ENCODE data around the gene RAB5IF. TPM values are rescaled to one million over a fixed set of nuclear protein-coding genes. Genes with fewer than 3 reads are reported as not detected.

Gene RAB5IF
- total and polyA plus RNA-seq, 2 of the 13 experiments (the other 11 are each of a cell fraction or from before 2014, with no cell fraction given): 261 to 305 TPM

DNA sequence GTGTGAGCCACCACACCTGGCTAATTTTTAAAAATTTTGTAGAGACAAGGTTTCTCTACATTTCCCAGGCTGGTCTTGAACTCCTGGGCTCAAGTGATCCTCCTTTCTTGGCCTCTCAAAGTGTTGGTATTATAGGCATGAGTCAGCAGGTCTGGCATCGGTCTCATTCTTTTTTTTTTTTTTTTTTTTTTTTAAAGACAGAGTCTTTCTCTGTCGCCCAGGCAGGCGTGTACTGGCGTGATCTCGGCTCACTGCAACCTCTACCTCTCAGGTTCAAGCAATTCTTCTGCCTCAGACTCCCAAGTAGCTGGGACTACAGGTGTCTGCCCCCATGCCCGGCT, 2.8 kb downstream of the RAB5IF start (continued):
- peak; percentile 49 to 74 for TF ChIP-seq MAFK (conservative IDR thresholded peaks at IDR 0.05 in 1 of 2, IDR thresholded peaks at IDR 0.05 in 1 of 2; ENCODE audit: low read length in 2 of 2)
- peak; percentile 13 for TF ChIP-seq ASH2L (IDR thresholded peaks at IDR 0.05; ENCODE audit: insufficient read length, low read depth, low read length)
- peak; percentile 15 for TF ChIP-seq RBM22 (optimal IDR thresholded peaks at IDR 0.05; ENCODE audit: low read length)
- TF ChIP-seq ZSCAN31 (CRISPR knock-in tag; IDR thresholded peaks at IDR 0.05; ENCODE audit: low read depth): 0 out of 2 replicates have a peak, but pooled peaks have one; percentile 6
- TF ChIP-seq, protein P1, sequence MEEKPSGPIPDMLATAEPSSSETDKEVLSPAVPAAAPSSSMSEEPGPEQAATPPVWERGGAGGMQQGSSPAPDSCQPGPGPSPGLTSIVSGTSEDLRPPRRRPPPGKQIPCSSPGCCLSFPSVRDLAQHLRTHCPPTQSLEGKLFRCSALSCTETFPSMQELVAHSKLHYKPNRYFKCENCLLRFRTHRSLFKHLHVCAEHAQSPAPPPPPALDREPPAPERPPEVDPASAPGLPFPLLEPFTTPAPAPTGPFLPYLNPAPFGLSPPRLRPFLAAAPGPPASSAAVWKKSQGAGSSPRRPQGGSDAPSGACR (CRISPR knock-in tag; IDR thresholded peaks at IDR 0.05): peak; percentile 2; the same call in 1 of the 2 replicates

DNA sequence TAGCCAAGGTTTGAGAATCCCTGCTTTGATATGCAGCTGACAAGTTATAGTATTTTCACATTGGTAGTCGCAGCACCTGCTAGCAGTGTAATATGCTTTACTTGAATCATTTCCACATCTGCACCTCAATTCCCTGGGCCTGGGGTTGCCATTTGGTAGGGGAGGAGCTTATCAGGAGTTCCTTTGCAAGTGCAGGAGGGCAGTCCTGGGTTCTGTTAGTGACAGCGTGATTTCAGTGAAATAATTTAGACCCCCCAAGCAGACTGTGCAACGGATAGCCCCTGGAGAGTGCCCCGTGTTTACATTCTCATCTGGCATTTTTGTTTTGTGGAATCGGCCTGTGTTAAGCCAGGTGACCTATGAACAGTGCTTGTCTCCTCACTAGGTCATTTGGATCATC, 6.0 kb downstream of the RAB5IF start:
- no peak for DNase-seq (ENCODE audit: low spot score)
- ChIA-PET POLR2A (interaction anchor here (0.7 to 2.5 kb wide), 5 partner anchors 13 to 87 kb away, joined by 3 to 13 read pairs (median 6); no protein-coding TSS in a partner anchor), CTCF (ENCODE audit: low intra/inter-chr PET ratio, low total read pairs) (interaction anchor here (1.6 to 2.6 kb wide), 3 partner anchors 21 to 162 kb away, joined by 3 to 20 read pairs (median 20); partner anchors contain the start of gene DSN1)
- Histone ChIP-seq H3K9me3 (ENCODE audit: low read length) (no peaks in the 10 kb centered on the region), H3K79me2 (ENCODE audit: insufficient read depth, low read length) (peaks cover 19% of the 10 kb centered on the region), H3K4me3 (replicated peaks in 1 of 3; ENCODE audit: insufficient read depth in 1 of 3, low read depth in 2 of 3, low read length in 3 of 3) (no peak overlapping the region), H3K9ac (ENCODE audit: insufficient read depth, low read depth, low read length) (no peak overlapping the region), H3K4me1 (ENCODE audit: insufficient read depth, low read length) (peaks cover 18% of the 10 kb centered on the region), H3K4me2 (ENCODE audit: low read depth, low read length) (no peak overlapping the region), H3K27ac (ENCODE audit: extremely low read length, insufficient read depth, low read length) (no peak overlapping the region), H3K36me3 (replicated peaks in 1 of 2; ENCODE audit: control insufficient read depth in 1 of 2, insufficient read depth in 2 of 2, low read length in 2 of 2) (peaks cover 23 to 63% of the 10 kb centered on the region in 2 experiments), H3K27me3 (ENCODE audit: control insufficient read depth in 1 of 2, insufficient read depth in 2 of 2, low read length in 2 of 2) (no peaks in the 10 kb centered on the region; a peak in 1 of 5 replicates), H2AFZ (ENCODE audit: low read length) (no peak overlapping the region), H4K20me1 (ENCODE audit: insufficient read depth, low read length) (0 out of 2 replicates have a peak, but pooled peaks cover 2% of the 10 kb centered on the region)
- intact Hi-C loops (cut with micrococcal nuclease; ENCODE audit: unreplicated experiment) (loop anchor here (1.0 kb wide), 2 partner anchors 21 to 143 kb away; no protein-coding TSS in a partner anchor), in situ Hi-C loops (cut with HindIII; ENCODE audit: extremely low pct_ligation_motif_present, low pct_unique_long_range_greater_than_20kb) (loop anchor here (5.0 kb wide), 1 partner anchor 141 kb away; no protein-coding TSS in a partner anchor)
- WGBS (ENCODE audit: low lambda C conversion rate): 88% methylated on average over 5 of the region's 5 CpGs
- ATAC-seq: no peak
- no TSS peak for BruUV-seq (replicated peaks)
- no peak for FAIRE-seq
- TF ChIP-seq NFE2L1 (CRISPR knock-in tag; IDR thresholded peaks at IDR 0.05; ENCODE audit: borderline replicate concordance) (no peak), SOX13 (IDR thresholded peaks at IDR 0.05) (no peak), SOX13 (CRISPR knock-in tag; conservative IDR thresholded peaks at IDR 0.05 in 1 of 2, IDR thresholded peaks at IDR 0.05 in 1 of 2) (0 out of 4 replicates have a peak, but pooled peaks of 1 of the 2 experiments have one; percentile 56), HNRNPLL (IDR thresholded peaks at IDR 0.05; ENCODE audit: low read depth, low read length, poor library complexity, severe bottlenecking) (no peak), POLR2A (IDR thresholded peaks at IDR 0.05; ENCODE audit: insufficient read depth in 1 of 2, low read depth in 2 of 2, low read length in 2 of 2) (peak; percentile 33 to 66; a peak in 3 of 4 replicates), ZNF776 (CRISPR knock-in tag; IDR thresholded peaks at IDR 0.05) (no peak), ZNF878 (CRISPR knock-in tag; IDR thresholded peaks at IDR 0.05) (no peak), ZFP90 (CRISPR knock-in tag; IDR thresholded peaks at IDR 0.05; ENCODE audit: borderline replicate concordance) (no peak), RBM22 (optimal IDR thresholded peaks at IDR 0.05; ENCODE audit: low read length) (peak; percentile 83), NCOA5 (CRISPR knock-in tag; IDR thresholded peaks at IDR 0.05) (0 out of 2 replicates have a peak, but pooled peaks have one; percentile 7)
- TF ChIP-seq, protein P2, sequence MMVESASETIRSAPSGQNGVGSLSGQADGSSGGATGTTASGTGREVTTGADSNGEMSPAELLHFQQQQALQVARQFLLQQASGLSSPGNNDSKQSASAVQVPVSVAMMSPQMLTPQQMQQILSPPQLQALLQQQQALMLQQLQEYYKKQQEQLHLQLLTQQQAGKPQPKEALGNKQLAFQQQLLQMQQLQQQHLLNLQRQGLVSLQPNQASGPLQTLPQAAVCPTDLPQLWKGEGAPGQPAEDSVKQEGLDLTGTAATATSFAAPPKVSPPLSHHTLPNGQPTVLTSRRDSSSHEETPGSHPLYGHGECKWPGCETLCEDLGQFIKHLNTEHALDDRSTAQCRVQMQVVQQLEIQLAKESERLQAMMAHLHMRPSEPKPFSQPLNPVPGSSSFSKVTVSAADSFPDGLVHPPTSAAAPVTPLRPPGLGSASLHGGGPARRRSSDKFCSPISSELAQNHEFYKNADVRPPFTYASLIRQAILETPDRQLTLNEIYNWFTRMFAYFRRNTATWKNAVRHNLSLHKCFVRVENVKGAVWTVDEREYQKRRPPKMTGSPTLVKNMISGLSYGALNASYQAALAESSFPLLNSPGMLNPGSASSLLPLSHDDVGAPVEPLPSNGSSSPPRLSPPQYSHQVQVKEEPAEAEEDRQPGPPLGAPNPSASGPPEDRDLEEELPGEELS (CRISPR knock-in tag; IDR thresholded peaks at IDR 0.05): no peak
- TF ChIP-seq, protein P3, sequence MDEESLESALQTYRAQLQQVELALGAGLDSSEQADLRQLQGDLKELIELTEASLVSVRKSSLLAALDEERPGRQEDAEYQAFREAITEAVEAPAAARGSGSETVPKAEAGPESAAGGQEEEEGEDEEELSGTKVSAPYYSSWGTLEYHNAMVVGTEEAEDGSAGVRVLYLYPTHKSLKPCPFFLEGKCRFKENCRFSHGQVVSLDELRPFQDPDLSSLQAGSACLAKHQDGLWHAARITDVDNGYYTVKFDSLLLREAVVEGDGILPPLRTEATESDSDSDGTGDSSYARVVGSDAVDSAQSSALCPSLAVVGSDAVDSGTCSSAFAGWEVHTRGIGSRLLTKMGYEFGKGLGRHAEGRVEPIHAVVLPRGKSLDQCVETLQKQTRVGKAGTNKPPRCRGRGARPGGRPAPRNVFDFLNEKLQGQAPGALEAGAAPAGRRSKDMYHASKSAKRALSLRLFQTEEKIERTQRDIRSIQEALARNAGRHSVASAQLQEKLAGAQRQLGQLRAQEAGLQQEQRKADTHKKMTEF (CRISPR knock-in tag; IDR thresholded peaks at IDR 0.05): no peak
- TF ChIP-seq, protein P4, sequence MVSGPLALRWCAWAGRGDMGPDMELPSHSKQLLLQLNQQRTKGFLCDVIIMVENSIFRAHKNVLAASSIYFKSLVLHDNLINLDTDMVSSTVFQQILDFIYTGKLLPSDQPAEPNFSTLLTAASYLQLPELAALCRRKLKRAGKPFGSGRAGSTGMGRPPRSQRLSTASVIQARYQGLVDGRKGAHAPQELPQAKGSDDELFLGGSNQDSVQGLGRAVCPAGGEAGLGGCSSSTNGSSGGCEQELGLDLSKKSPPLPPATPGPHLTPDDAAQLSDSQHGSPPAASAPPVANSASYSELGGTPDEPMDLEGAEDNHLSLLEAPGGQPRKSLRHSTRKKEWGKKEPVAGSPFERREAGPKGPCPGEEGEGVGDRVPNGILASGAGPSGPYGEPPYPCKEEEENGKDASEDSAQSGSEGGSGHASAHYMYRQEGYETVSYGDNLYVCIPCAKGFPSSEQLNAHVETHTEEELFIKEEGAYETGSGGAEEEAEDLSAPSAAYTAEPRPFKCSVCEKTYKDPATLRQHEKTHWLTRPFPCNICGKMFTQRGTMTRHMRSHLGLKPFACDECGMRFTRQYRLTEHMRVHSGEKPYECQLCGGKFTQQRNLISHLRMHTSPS (CRISPR knock-in tag; IDR thresholded peaks at IDR 0.05; ENCODE audit: low read depth): no peak

All from HepG2 (cell line).